ENCODE measurements around the gene MAPT.
A peak's percentile ranks its signal among the peaks of the same experiment; 100 is the strongest.

Gene MAPT

DNA sequence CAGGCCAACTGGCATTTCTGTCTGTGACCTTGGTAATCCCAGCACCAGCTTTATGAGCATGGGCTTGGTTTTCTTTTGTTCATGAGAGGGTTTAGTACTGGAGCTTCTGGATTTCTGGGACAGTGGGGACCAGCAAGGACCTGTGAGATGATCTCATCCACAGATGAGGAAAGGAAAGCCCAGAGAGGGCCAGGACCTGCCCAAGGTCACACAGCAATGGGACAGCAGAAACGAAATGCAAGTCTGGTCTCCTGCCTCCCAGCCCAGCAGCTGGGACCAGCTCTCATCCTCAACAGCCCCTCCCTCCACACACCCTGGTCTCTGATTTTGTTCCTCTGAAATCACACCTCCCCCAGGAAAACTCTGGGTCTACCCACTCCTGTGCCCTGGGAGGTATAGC, 42.5 kb upstream of the MAPT start (continued):
- TF ChIP-seq, protein P1, sequence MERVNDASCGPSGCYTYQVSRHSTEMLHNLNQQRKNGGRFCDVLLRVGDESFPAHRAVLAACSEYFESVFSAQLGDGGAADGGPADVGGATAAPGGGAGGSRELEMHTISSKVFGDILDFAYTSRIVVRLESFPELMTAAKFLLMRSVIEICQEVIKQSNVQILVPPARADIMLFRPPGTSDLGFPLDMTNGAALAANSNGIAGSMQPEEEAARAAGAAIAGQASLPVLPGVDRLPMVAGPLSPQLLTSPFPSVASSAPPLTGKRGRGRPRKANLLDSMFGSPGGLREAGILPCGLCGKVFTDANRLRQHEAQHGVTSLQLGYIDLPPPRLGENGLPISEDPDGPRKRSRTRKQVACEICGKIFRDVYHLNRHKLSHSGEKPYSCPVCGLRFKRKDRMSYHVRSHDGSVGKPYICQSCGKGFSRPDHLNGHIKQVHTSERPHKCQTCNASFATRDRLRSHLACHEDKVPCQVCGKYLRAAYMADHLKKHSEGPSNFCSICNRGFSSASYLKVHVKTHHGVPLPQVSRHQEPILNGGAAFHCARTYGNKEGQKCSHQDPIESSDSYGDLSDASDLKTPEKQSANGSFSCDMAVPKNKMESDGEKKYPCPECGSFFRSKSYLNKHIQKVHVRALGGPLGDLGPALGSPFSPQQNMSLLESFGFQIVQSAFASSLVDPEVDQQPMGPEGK (CRISPR knock-in tag; IDR thresholded peaks at IDR 0.05; ENCODE audit: borderline replicate concordance) = no peak

DNA sequence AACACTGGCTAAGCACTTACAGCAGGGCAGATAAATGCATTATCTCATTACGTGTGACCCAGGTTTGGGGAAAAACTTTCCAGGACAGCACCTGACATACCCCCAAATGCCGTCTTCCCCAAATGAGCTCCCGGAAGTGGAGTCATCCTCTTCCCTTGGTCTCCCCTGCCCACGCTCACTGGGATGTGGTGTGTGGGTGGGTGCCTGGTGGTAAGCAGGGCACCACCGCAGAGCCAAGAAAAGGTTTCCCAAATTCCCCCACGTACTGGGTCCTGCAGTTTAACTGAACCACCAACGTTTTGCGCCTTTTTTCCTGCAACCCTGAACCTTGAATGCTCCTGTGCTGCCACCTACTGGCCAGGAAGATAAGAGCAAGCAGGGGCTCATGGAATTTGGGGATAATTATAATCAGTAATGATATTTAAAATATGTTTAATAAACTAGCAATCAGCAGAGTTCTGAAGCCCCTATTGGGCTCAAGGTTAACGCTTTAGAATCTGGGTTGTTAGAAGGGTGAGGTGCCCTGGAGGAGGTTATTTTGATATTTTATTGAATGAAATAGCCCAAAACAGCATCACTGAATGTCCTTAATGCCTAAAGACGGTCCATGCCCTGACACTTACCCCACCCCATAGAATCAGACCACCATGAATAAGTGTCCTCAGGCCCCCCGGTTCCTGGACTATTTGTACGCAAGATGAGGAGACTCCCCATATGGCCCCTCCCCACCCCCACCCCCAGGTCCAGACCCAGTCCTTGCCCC, 41.6 kb upstream of the MAPT start:
- ATAC-seq = peak; percentile 80
- TF ChIP-seq, protein P2, sequence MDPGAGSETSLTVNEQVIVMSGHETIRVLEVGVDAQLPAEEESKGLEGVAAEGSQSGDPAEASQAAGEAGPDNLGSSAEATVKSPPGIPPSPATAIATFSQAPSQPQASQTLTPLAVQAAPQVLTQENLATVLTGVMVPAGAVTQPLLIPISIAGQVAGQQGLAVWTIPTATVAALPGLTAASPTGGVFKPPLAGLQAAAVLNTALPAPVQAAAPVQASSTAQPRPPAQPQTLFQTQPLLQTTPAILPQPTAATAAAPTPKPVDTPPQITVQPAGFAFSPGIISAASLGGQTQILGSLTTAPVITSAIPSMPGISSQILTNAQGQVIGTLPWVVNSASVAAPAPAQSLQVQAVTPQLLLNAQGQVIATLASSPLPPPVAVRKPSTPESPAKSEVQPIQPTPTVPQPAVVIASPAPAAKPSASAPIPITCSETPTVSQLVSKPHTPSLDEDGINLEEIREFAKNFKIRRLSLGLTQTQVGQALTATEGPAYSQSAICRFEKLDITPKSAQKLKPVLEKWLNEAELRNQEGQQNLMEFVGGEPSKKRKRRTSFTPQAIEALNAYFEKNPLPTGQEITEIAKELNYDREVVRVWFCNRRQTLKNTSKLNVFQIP (CRISPR knock-in tag; IDR thresholded peaks at IDR 0.05; ENCODE audit: borderline replicate concordance, low read depth) = no peak
- TF ChIP-seq SNAI2 (CRISPR knock-in tag; IDR thresholded peaks at IDR 0.05) = no peak
- TF ChIP-seq ZNF8 (CRISPR knock-in tag; IDR thresholded peaks at IDR 0.05) = no peak

DNA sequence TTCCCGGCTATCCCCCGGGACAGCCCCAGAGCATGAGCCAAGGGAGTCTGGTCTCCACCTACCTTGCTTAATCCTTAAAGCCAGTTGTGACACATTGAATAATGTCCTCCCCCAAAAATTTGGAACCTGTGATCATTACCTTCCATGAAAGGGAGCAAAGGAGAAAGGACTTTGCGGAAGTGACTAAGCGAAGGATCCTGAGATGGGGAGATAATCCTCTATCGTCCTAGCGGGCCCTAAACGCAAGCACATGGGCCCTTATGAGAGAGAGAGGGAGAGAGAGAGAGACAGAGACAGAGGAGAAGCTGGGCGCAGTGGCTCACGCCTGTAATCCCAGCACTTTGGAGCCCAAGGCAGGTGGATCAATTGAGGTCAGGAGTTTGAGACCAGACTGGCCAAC, 40.1 kb upstream of the MAPT start:
- TF ChIP-seq ESRRG (CRISPR knock-in tag; IDR thresholded peaks at IDR 0.05) (no peak), OSR1 (CRISPR knock-in tag; IDR thresholded peaks at IDR 0.05) (no peak), ISL1 (CRISPR knock-in tag; IDR thresholded peaks at IDR 0.05) (no peak)
- TF ChIP-seq, protein P3, sequence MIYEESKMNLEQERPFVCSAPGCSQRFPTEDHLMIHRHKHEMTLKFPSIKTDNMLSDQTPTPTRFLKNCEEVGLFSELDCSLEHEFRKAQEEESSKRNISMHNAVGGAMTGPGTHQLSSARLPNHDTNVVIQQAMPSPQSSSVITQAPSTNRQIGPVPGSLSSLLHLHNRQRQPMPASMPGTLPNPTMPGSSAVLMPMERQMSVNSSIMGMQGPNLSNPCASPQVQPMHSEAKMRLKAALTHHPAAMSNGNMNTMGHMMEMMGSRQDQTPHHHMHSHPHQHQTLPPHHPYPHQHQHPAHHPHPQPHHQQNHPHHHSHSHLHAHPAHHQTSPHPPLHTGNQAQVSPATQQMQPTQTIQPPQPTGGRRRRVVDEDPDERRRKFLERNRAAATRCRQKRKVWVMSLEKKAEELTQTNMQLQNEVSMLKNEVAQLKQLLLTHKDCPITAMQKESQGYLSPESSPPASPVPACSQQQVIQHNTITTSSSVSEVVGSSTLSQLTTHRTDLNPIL (CRISPR knock-in tag; IDR thresholded peaks at IDR 0.05; ENCODE audit: low read depth) = no peak

DNA sequence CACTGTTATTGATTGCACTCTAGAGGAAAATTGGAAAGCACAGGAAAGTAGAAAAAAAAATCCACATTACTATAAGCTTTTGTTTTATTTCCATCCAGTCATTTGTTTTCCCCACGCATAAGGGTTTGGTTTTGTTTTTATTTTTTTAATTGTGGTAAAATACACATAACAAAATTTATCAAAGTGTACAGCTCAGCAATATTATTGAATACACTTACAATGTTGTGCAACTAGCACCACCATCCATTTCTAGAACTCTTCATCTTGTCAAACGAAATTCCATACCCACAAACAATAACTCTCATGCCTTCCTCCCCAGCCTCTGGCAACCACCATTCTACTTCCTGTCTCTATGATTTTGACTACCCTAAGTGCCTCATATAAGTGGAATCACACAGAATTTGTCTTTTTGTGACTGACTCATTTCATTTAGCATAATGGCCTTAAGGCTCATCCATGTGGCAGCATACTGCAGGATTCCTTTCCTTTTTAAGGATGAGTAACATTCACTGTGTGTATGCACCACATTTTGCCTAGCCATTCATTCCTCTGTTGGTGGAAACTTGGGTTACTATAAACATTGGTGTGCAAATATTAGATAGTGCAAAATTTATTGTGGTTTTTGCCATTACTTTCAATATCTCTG, 38.5 kb upstream of the MAPT start:
- TF ChIP-seq BACH2 (CRISPR knock-in tag; IDR thresholded peaks at IDR 0.05; ENCODE audit: borderline replicate concordance) (no peak), SNAI2 (CRISPR knock-in tag; IDR thresholded peaks at IDR 0.05) (no peak)
- ATAC-seq = no peak

More for the DNA sequence above, 40.1 kb upstream of the MAPT start:
- no peak for ATAC-seq

DNA sequence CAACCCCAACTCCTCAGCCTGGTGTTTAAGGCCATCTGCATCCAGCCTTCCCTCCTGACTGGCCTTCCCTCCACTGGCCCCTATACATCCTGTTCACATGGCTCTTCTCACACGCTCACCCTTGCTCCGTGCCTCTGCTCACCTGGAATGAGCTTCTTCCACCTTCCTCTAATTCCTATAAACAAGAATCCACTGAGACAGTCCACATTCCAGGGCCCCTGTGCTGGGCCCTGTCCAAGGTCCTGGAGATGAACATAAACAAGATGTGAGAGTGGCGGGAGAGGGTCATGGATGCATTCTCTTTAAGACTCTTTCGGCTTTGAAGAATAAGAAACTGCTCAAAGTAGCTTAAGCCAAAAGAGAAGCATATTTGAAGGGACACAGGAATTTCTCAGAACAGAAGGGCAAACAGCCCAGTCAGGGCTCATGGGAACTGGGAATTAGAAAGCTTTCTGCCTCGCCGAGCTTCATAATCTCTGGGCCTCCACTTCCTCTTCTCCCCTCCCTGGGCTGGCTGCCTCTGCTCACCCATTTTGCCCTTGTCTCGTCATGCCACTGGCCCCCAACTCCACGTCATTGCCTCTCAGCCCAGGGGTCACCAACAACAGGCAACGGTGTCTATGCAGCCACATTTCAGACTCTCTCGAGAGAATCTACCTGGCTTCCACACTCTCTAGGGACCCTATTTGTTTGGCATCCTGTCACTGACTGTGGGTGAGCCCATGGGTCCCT, 36.2 kb upstream of the MAPT start:
- no peak for TF ChIP-seq ZFP3 (CRISPR knock-in tag; IDR thresholded peaks at IDR 0.05)
- TF ChIP-seq, protein P4, sequence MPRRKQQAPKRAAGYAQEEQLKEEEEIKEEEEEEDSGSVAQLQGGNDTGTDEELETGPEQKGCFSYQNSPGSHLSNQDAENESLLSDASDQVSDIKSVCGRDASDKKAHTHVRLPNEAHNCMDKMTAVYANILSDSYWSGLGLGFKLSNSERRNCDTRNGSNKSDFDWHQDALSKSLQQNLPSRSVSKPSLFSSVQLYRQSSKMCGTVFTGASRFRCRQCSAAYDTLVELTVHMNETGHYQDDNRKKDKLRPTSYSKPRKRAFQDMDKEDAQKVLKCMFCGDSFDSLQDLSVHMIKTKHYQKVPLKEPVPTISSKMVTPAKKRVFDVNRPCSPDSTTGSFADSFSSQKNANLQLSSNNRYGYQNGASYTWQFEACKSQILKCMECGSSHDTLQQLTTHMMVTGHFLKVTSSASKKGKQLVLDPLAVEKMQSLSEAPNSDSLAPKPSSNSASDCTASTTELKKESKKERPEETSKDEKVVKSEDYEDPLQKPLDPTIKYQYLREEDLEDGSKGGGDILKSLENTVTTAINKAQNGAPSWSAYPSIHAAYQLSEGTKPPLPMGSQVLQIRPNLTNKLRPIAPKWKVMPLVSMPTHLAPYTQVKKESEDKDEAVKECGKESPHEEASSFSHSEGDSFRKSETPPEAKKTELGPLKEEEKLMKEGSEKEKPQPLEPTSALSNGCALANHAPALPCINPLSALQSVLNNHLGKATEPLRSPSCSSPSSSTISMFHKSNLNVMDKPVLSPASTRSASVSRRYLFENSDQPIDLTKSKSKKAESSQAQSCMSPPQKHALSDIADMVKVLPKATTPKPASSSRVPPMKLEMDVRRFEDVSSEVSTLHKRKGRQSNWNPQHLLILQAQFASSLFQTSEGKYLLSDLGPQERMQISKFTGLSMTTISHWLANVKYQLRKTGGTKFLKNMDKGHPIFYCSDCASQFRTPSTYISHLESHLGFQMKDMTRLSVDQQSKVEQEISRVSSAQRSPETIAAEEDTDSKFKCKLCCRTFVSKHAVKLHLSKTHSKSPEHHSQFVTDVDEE (CRISPR knock-in tag; IDR thresholded peaks at IDR 0.05) = no peak
- no peak for TF ChIP-seq ZFP30 (CRISPR knock-in tag; IDR thresholded peaks at IDR 0.05)
- no peak for TF ChIP-seq ZNF565 (CRISPR knock-in tag; conservative IDR thresholded peaks at IDR 0.05; ENCODE audit: low read depth)
- no peak for TF ChIP-seq TCF4 (CRISPR knock-in tag; IDR thresholded peaks at IDR 0.05; ENCODE audit: borderline replicate concordance)
- TF ChIP-seq GLIS3 (CRISPR knock-in tag; IDR thresholded peaks at IDR 0.05) = no peak
- peak; percentile 73; the same call in 1 of the 2 replicates for TF ChIP-seq CSDC2 (CRISPR knock-in tag; IDR thresholded peaks at IDR 0.05)
- TF ChIP-seq SNAI2 (CRISPR knock-in tag; IDR thresholded peaks at IDR 0.05) = no peak
- ATAC-seq = peak; percentile 78

Data from SK-N-SH treated with all-trans-retinoic acid at 6 μM for 48 hours (cell line).